NCI-H345 treated with DMSO at 0.1 percent for 48 hours (cell line): ENCODE data around the gene PARVG.
"Not testable (repeated sequence)": the region's sequence is repeated elsewhere in the genome, so short reads cannot be mapped to it uniquely, and the experiment has no call there.

ENCODE experiments used
- DNase-seq: peaks from one replicate; lab custom pipeline; 2025; ENCODE audit not compliant: unreplicated experiment; lab: John Stamatoyannopoulos, UW

PARVG gene

DNA sequence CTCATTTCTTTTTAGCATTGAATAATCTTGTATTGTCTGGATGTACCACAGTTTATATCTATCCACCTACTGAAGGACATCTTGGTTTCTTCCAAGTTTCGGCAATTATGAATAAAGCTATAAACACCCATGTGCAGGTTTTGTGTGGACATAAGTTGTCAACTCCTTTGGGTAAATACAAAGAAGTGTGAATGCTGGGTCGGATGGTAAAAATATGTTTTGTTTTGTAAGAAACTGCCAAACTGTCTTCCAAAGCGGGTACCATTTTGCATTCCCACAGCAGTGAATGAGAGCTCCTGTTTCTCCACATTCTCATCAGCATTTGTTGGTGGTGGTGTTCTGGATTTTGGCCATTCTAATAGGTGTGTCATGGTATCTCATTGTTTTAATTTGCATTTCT lies 60.4 kb downstream of the PARVG start:
- not testable (repeated sequence) for DNase-seq

- DNase-seq = no peak
Measured at GRCh38 chr22:44242946-44243724, 62.4 kb downstream of the PARVG start.

- no peak for DNase-seq
Measured at GRCh38 chr22:44243761-44244160, 63.0 kb downstream of the PARVG start.

DNA sequence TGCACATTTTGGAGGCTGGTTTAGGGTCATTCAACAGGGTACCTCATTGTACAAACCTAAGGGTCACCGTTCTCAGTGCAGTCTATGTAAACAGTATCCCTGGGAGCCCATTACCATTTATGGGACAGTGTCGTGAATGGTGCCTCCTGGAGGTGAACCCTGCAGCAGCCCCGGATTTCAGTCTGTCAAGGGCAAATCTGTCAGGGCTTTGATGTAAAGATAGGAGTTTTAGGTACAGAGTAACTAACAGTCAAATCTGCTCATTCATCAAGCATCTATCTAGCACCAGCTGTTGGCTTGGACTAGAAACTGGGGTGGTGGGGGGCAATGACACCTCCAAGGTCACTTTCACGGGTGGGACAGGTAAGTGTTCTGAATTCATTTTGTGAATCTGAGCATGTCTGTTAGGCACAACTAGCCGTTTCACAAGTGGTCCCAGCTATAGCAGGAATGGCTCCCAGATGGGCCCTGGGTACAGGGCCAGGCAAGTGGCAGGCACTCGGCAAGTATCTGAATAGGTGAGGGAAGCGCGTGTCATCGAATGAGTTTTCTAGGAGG lies 63.6 kb downstream of the PARVG start:
- DNase-seq = no peak

DNA sequence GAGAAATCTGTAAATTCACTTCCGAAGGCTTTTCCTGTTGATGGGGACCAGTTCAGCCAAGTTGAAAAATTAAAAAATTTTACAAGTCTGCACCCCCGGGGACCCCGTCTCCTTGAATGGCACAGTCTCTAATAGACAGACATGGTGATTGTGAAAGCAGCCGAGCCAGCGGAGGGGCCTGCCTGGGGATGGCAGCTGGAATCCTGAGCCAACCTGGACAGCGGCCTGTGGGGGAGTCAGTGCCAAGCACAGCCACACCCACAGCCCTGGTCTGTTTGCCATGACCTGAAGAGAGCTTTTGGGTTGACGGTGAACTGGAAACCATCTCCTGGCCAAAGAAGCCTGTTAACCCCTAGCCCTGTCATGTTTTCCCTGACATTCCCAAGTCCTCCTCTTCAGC lies 64.7 kb downstream of the PARVG start:
- DNase-seq = no peak

- no peak for DNase-seq
Measured at GRCh38 chr22:44245867-44246266, 65.1 kb downstream of the PARVG start.

GRCh38 chr22:44246615-44247326 lies 66.0 kb downstream of the PARVG start:
- DNase-seq = peak; percentile 30

DNA sequence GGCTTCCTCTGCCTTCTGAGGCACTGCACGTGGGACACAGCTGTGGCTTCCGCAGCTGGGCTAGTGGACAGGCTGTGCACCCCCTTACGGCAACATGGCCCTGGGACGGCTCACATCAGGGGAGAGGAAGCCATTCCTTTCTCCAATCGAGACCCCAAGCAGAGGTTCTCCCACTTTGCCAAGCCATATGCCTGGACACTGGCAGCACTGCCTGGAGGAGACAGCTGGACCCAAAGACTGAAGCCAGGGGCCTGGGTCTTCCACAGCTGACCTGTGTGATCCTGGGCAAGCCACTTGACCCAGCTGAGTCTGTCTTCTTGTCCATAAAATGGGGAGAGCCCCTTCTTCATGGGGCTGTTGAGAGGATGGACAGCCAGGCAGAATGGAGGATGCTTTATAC lies 66.6 kb downstream of the PARVG start:
- no peak for DNase-seq

DNA sequence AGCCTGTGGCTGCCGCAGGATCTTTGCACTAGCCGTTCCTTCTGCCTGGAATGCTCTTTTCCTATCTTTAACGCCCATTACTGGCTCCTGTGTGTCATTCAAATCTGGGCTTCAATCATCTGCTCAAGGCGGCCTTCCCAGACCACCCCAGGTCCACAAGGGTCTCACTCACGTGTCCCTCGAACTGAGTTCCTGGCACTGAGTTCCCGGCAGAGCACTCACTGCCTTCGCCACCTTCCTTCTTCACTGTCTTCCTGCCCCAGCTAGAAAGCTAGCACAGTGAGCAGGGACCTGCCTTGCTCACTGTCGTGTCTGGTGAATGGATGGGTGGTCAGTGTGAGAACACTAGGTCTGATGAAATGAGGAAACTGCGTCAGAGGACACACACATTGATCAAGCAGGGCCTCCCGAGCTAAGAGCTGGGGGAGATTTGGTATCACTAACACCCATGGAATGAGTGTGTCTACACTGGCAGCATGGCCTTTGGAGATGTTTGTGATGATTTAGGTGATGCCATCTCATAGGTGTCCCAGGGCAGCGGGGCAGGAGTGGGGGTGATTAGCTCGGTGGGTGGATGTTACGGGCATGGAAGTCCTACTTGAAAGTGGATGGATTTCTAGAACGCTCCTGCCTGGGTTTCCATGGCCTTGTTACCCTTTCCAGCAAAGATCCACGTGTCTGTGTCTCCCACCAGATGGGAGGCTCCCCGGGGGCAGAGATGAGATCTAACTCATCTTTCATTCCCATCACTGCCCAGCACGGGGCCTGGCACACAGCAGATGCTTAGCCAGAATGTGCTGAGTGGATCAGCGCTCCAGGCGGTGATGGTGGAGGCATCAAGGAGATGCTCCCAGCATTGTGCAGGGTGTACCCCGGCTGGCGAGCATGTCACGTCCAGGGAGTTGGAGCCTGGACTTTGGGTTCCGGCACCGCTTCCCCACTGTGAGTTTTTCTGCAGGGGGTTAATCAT lies 67.5 kb downstream of the PARVG start:
- no peak for DNase-seq

DNA sequence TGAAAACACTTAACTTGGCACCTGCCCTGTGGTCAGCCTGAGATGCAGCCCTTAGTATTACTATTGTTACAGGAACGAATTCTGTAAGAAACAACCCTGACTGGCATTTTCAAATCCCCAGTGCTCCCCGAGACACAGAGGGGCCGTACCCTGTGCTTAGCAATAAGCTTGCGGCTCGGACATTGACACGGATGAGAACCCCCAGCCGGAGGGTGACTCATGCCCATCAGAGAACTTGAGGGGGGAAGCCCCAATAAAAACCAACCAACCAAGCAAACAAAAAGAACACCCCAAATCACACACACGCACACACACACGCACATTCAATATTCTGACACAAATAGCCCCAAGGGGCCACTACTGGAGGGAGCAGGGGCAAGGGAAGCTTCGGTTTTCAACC lies 68.2 kb downstream of the PARVG start:
- DNase-seq = no peak

DNA sequence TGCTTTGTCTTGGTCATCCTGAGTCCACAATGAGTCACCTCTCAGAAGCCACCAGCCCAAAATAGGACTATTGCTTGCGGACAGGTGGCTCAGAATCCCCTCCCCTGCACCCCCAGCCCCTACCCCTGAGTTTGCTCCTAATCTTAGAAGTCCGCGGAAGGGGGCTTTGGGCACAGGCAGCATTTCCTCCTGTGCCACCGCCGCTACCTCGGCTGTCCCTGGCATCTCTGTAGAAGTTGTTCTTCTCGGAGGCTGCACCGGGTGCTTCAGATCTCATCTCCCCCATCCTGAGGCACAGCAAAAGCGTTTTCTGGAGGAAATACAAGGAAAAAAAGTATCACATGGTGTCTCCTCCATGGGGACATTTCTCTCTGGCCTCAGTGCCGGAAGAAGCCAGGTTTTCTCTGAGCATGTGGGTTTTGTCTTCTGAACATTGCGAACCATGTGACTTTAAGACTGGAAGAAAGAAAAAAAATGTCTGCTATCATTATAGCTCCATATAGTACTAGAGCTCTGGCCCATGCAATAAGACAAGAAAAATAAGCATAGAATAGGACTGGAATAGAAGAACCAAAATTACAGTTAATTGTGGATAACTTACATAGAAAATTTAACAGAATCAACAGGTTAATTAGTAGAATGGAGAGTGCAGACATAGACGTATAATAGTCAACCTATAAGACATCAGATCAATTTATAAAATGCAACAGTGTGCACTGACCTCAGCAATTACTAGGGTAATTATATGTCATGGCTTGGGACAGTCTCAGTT lies 68.8 kb downstream of the PARVG start:
- no peak for DNase-seq

- no peak for DNase-seq
Measured at GRCh38 chr22:44254811-44255210, 74.1 kb downstream of the PARVG start.

- DNase-seq = no peak
Measured at GRCh38 chr22:44256085-44256484, 75.4 kb downstream of the PARVG start.

GRCh38 chr22:44256556-44257485 lies 76.1 kb downstream of the PARVG start:
- DNase-seq = no peak
